ENCODE measurements around the gene INF2. TPM values are rescaled to one million over a fixed set of nuclear protein-coding genes. Genes with fewer than 3 reads are reported as not detected.
"Not testable (repeated sequence)": the region's sequence is repeated elsewhere in the genome, so short reads cannot be mapped to it uniquely, and the experiment has no call there.

INF2 gene
- total RNA-seq, 2 donors from 2014 or later, result 50.1 to 210 TPM

DNA sequence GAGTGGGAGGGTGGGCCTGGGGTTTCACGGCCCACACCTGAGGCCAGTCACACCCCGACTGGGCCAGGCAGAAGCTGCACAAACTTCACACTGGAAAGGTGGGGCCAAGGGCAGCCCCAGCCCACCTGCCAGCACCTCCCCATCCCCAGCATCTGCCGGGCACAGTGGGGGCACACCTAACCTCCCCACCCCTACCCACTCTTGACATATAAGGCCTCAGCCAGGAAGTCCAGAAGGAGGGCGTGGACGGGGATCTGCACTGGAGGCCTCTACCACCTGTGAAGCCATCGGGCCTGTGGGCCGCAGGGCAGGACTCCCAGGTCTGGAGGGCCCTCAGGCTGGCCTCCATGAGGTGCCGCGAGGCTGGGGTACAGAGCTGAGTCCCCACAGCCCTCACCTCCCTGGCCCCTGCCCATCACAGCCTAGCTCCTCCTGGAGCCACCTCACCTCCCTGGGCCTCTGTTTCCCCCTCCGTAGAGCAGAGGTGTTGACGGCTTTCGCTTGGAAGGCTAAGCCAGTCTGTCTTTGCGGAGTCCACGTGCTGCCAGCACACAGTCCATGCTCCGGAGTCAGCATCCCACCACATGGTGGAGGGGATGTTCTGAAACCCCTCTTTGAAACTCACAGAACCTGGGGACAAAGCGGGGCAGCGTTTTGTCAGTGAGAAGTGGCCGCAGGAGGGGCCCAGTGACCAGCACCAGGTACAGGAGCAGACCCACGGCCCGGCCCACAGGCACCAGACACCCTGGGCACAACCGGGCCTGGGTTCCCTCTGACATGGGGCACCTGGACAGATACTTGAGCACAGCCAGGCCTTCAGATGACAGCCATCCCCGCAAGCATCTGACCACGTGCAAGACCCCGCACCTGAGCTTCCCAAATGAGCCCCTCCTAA, 38.2 kb upstream of the INF2 start:
- no peak overlapping the region for H3K4me3 ChIP-seq
- no peaks in the 10 kb centered on the region for H3K9me3 ChIP-seq
- intact Hi-C loops (cut with DNase I), result loop anchor here (1.0 kb wide), 1 partner anchor 57 kb away; no protein-coding TSS in a partner anchor
- H3K27ac ChIP-seq, result no peak overlapping the region
- WGBS, result 86% methylated on average over 24 of the region's 24 CpGs
- H3K27me3 ChIP-seq (replicated peaks; ENCODE audit: insufficient read depth), result no peaks in the 10 kb centered on the region
- H3K36me3 ChIP-seq, result no peaks in the 10 kb centered on the region
- DNase-seq (ENCODE audit: low spot score), result no peak
- TF ChIP-seq CTCF (IDR thresholded peaks at IDR 0.05), result no peak
- TF ChIP-seq POLR2A (IDR thresholded peaks at IDR 0.05), result no peak
- no peak for TF ChIP-seq POLR2AphosphoS5 (IDR thresholded peaks at IDR 0.05)
- H3K4me1 ChIP-seq (replicated peaks), result no peaks in the 10 kb centered on the region

DNA sequence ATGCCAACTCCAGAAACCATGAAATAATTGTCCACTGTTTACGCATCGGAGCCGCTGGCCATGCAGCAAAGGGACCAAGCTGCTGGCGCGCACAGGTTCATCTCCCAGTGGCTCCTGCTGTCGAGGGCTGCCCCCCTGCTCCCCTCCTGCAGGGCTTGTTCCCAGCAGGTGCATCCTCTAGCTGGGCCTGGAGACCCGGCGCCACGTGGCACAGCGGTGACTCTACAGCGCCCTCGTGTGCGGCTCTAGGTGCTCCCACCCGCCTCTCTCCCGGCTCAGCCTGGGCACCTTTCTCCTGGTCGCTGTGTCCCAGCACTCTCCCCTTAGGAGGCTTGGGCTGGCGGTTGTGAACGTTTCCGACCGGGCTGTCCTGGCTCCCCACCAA, 37.5 kb upstream of the INF2 start:
- no peak overlapping the region for H3K4me3 ChIP-seq
- no peak overlapping the region for H3K27ac ChIP-seq
- intact Hi-C loops (cut with DNase I), result no loop called here
- WGBS, result 85% methylated on average over 20 of the region's 20 CpGs
- no peaks in the 10 kb centered on the region for H3K36me3 ChIP-seq
- DNase-seq (ENCODE audit: low spot score), result no peak
- H3K27me3 ChIP-seq (replicated peaks; ENCODE audit: insufficient read depth), result no peaks in the 10 kb centered on the region
- H3K4me1 ChIP-seq (replicated peaks), result no peaks in the 10 kb centered on the region
- no peak for TF ChIP-seq CTCF (IDR thresholded peaks at IDR 0.05)
- TF ChIP-seq POLR2A (IDR thresholded peaks at IDR 0.05), result no peak
- no peak for TF ChIP-seq POLR2AphosphoS5 (IDR thresholded peaks at IDR 0.05)
- H3K9me3 ChIP-seq, result no peaks in the 10 kb centered on the region

GRCh38 chr14:104652386-104652785, 37.0 kb upstream of the INF2 start:
- 95% methylated on average over 9 of the region's 9 CpGs for WGBS
- Histone ChIP-seq H3K4me1 (replicated peaks) (no peaks in the 10 kb centered on the region), H3K27me3 (replicated peaks; ENCODE audit: insufficient read depth) (no peaks in the 10 kb centered on the region), H3K9me3 (no peaks in the 10 kb centered on the region), H3K36me3 (no peaks in the 10 kb centered on the region), H3K4me3 (no peak overlapping the region), H3K27ac (no peak overlapping the region)
- TF ChIP-seq POLR2AphosphoS5 (IDR thresholded peaks at IDR 0.05) (no peak), POLR2A (IDR thresholded peaks at IDR 0.05) (no peak), CTCF (IDR thresholded peaks at IDR 0.05) (no peak)
- intact Hi-C loops (cut with DNase I), result no loop called here
- DNase-seq (ENCODE audit: low spot score), result no peak

DNA sequence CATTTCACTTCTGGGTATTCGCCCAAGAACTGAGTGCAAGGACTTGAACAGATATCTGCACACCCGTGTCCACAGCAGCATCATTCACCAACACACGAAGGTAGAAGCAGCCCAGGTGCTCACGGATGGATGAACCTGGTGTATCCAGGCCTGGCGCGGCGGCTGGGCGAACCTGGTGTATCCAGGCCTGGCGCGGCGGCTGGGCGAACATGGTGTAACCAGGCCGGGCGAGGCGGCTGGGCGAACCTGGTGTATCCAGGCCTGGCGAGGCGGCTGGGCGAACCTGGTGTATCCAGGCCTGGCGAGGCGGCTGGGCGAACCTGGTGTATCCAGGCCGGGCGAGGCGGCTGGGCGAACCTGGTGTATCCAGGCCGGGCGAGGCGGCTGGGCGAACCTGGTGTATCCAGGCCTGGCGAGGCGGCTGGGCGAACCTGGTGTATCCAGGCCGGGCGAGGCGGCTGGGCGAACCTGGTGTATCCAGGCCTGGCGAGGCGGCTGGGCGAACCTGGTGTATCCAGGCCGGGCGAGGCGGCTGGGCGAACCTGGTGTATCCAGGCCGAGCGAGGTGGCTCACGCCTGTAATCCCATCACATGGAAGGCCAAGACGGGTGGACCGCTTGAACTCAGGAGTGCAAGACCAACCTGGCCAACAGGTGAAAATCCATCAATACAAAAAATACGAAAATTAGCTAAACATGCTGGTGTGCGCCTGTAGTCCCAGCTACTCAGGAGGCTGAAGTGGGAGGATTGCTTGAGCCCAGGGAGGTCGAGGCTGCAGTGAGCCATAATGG, 36.1 kb upstream of the INF2 start:
- intact Hi-C loops (cut with DNase I), result not testable (repeated sequence)

DNA sequence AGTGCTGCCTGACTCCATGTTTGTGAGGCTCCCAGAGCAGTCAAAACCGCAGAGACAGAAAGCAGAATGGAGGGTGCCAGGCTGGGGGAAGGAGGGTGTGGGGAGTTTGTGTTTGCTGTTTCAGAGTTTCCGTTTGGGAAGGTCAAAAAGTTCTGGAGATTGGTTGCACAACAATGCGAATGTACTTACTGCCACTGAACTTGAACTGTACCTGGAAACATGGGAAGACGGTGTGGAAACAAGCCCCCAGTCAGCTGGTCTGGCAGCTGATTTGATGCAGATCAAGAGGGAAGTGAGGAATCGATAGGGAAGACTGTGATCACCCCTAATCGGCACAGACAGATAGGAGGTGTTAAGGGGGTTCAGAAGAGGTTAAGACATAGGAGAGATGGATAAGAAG, 35.3 kb upstream of the INF2 start:
- H3K27ac ChIP-seq, result no peak overlapping the region
- H3K9me3 ChIP-seq, result no peaks in the 10 kb centered on the region
- no peaks in the 10 kb centered on the region for H3K4me1 ChIP-seq (replicated peaks)
- WGBS, result 92% methylated on average over 6 of the region's 6 CpGs
- no peaks in the 10 kb centered on the region for H3K36me3 ChIP-seq
- H3K27me3 ChIP-seq (replicated peaks; ENCODE audit: insufficient read depth), result no peaks in the 10 kb centered on the region
- TF ChIP-seq CTCF (IDR thresholded peaks at IDR 0.05) (no peak), POLR2A (IDR thresholded peaks at IDR 0.05) (no peak), POLR2AphosphoS5 (IDR thresholded peaks at IDR 0.05) (no peak)
- no peak for DNase-seq (ENCODE audit: low spot score)
- intact Hi-C loops (cut with DNase I), result no loop called here
- H3K4me3 ChIP-seq, result no peak overlapping the region

More for the DNA sequence above, 36.1 kb upstream of the INF2 start:
- WGBS, result 91% methylated on average over 33 of the region's 52 CpGs
- H3K9me3 ChIP-seq; H3K4me3 ChIP-seq; H3K27ac ChIP-seq; H3K27me3 ChIP-seq (replicated peaks; ENCODE audit: insufficient read depth); H3K36me3 ChIP-seq; DNase-seq (ENCODE audit: low spot score); H3K4me1 ChIP-seq (replicated peaks): not testable (repeated sequence)

Measured in prostate gland (tissue), 2 donors.